ENCODE results near the gene QKI.

GRCh38 chr6:163554663-163555062 is 140.1 kb downstream of the QKI start:
- TF ChIP-seq CTCF (IDR thresholded peaks at IDR 0.05; ENCODE audit: low read length) (peak; percentile 28), EZH2phosphoT487 (IDR thresholded peaks at IDR 0.05; ENCODE audit: low read length) (no peak)

All from MM.1S (cell line).